HepG2 (cell line): Measurements from ENCODE around the gene PCNA. TPM values are rescaled to one million over a fixed set of nuclear protein-coding genes. Genes with fewer than 3 reads are reported as not detected.

Experiments used
- CBX1 ChIP-seq: IDR thresholded peaks from one replicate; pipeline ENCODE4 v1.6.1; 2016; ENCODE audit warnings: antibody characterized with exemption, low read depth
- ETV6 ChIP-seq: sonication (generic); formaldehyde crosslinking; conservative IDR thresholded peaks from 2 replicates; pipeline ENCODE4 v1.4.0; 2020; ENCODE audit warnings: missing genetic modification reagents
- KAT2B ChIP-seq: fragments of 150-350 bp; IDR thresholded peaks from 2 replicates; pipeline ENCODE4 v1.6.1; 2014; ENCODE audit warnings: low read depth, low read length, borderline replicate concordance
- KIAA2018 ChIP-seq: sonication (generic); formaldehyde crosslinking; IDR thresholded peaks from 2 replicates; pipeline ENCODE4 v1.5.0; 2020; ENCODE audit warnings: mild to moderate bottlenecking, missing genetic modification reagents, borderline replicate concordance
- NFE2L1 ChIP-seq: sonication (generic); formaldehyde crosslinking; IDR thresholded peaks from 2 replicates; pipeline ENCODE4 v1.4.0; 2020; ENCODE audit warnings: missing genetic modification reagents, mild to moderate bottlenecking, borderline replicate concordance
- RCOR2 ChIP-seq: IDR thresholded peaks from 2 replicates; pipeline ENCODE4 v1.6.1; 2016; ENCODE audit warnings: missing biosample characterization, missing genetic modification reagents
- SETDB1 ChIP-seq: sonication (generic); formaldehyde crosslinking; IDR thresholded peaks from 2 replicates; pipeline ENCODE4 v1.5.1; 2020; ENCODE audit warnings: missing genetic modification reagents, mild to moderate bottlenecking, borderline replicate concordance
- TGIF2 ChIP-seq: IDR thresholded peaks from 2 replicates; pipeline ENCODE4 v1.6.1; 2016; ENCODE audit warnings: control low read depth, missing compliant biosample characterization
- WIZ ChIP-seq: sonication (generic); formaldehyde crosslinking; IDR thresholded peaks from 2 replicates; pipeline ENCODE4 v1.5.1; 2020; ENCODE audit warnings: mild to moderate bottlenecking, missing genetic modification reagents
- ZFP37 ChIP-seq: sonication (generic); formaldehyde crosslinking; IDR thresholded peaks from 2 replicates; pipeline ENCODE4 v1.4.0; 2020; ENCODE audit warnings: missing genetic modification reagents, borderline replicate concordance
- ZNF136 ChIP-seq: sonication (generic); formaldehyde crosslinking; IDR thresholded peaks from 2 replicates; pipeline ENCODE4 v1.8.1; 2022; ENCODE audit warnings: low read depth, mild to moderate bottlenecking, moderate library complexity, missing genetic modification reagents
- ZNF253 ChIP-seq: sonication (generic); formaldehyde crosslinking; IDR thresholded peaks from 2 replicates; pipeline ENCODE4 v1.8.0; 2022; ENCODE audit warnings: mild to moderate bottlenecking, missing genetic modification reagents, borderline replicate concordance
- ZNF335 ChIP-seq: sonication (generic); formaldehyde crosslinking; IDR thresholded peaks from 2 replicates; pipeline ENCODE4 v1.4.0; 2020; ENCODE audit warnings: missing genetic modification reagents
- ZNF468 ChIP-seq: sonication (generic); formaldehyde crosslinking; IDR thresholded peaks from 2 replicates; pipeline ENCODE4 v1.8.0; 2022; ENCODE audit warnings: mild to moderate bottlenecking, moderate library complexity, missing genetic modification reagents
- ZSCAN22 ChIP-seq: sonication (generic); formaldehyde crosslinking; IDR thresholded peaks from 2 replicates; pipeline ENCODE4 v1.4.0; 2020; ENCODE audit warnings: mild to moderate bottlenecking, missing genetic modification reagents
- polyA plus RNA-seq, 8 experiments: library from polyadenylated mRNA; depleted of rRNA in 3 of 8; stranded (reverse) in 7 of 8; unstranded in 1 of 8; fragments of >200 nt; fragmentation: Illumina TruSeq in 4 of 8; extraction: Trizol in 4 of 8; gene quantifications; 2 replicates each; pipeline versions ENCODE4 v1.2.1 to v1.2.3, GENCODE V29; 2011 to 2016; ENCODE audit warnings: low read depth in 4 of 8, missing spikeins in 1 of 8, mixed read lengths in 1 of 8; ENCODE audit not compliant: insufficient read depth in 1 of 8
- total RNA-seq, 5 experiments: library from RNA; depleted of rRNA; stranded (reverse); fragments of >200 nt; fragmentation: Illumina TruSeq; extraction: Trizol; gene quantifications; 2 replicates each; pipeline ENCODE4 v1.2.3, GENCODE V29; 2016; ENCODE audit warnings: low read depth in 1 of 5
- TF ChIP-seq, protein P1 (sequence below): sonication (generic); formaldehyde crosslinking; IDR thresholded peaks from 2 replicates; pipeline ENCODE4 v1.4.0; 2020; ENCODE audit warnings: missing genetic modification reagents, borderline replicate concordance
- TF ChIP-seq, protein P2 (sequence below): IDR thresholded peaks from 2 replicates; pipeline ENCODE4 v1.6.1; 2012; ENCODE audit warnings: low read depth, low read length, improper control_type of control experiment

Gene PCNA
- total and polyA plus RNA-seq, 2 of the 13 experiments (the other 11 are each of a cell fraction or from before 2014, with no cell fraction given), result 229 to 655 TPM

- TF ChIP-seq KAT2B, result no peak
- no peak for TF ChIP-seq ETV6 (CRISPR knock-in tag)
- TF ChIP-seq CBX1, result no peak
- TF ChIP-seq, protein P1, sequence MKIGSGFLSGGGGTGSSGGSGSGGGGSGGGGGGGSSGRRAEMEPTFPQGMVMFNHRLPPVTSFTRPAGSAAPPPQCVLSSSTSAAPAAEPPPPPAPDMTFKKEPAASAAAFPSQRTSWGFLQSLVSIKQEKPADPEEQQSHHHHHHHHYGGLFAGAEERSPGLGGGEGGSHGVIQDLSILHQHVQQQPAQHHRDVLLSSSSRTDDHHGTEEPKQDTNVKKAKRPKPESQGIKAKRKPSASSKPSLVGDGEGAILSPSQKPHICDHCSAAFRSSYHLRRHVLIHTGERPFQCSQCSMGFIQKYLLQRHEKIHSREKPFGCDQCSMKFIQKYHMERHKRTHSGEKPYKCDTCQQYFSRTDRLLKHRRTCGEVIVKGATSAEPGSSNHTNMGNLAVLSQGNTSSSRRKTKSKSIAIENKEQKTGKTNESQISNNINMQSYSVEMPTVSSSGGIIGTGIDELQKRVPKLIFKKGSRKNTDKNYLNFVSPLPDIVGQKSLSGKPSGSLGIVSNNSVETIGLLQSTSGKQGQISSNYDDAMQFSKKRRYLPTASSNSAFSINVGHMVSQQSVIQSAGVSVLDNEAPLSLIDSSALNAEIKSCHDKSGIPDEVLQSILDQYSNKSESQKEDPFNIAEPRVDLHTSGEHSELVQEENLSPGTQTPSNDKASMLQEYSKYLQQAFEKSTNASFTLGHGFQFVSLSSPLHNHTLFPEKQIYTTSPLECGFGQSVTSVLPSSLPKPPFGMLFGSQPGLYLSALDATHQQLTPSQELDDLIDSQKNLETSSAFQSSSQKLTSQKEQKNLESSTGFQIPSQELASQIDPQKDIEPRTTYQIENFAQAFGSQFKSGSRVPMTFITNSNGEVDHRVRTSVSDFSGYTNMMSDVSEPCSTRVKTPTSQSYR, result no peak; the same call in 1 of the 2 replicates
- no peak for TF ChIP-seq ZNF136 (CRISPR knock-in tag)
- peak; percentile 90 for TF ChIP-seq RCOR2
- TF ChIP-seq WIZ (CRISPR knock-in tag), result no peak
- TF ChIP-seq ZSCAN22, result no peak
- no peak for TF ChIP-seq NFE2L1 (CRISPR knock-in tag)
- TF ChIP-seq TGIF2 (CRISPR knock-in tag), result no peak
- TF ChIP-seq KIAA2018, result no peak
- TF ChIP-seq, protein P2, sequence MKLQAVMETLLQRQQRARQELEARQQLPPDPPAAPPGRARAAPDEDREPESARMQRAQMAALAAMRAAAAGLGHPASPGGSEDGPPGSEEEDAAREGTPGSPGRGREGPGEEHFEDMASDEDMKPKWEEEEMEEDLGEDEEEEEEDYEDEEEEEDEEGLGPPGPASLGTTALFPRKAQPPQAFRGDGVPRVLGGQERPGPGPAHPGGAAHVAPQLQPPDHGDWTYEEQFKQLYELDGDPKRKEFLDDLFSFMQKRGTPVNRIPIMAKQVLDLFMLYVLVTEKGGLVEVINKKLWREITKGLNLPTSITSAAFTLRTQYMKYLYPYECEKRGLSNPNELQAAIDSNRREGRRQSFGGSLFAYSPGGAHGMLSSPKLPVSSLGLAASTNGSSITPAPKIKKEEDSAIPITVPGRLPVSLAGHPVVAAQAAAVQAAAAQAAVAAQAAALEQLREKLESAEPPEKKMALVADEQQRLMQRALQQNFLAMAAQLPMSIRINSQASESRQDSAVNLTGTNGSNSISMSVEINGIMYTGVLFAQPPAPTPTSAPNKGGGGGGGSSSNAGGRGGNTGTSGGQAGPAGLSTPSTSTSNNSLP, result 0 out of 2 replicates have a peak, but pooled peaks have one; percentile 9
- no peak for TF ChIP-seq ZFP37 (CRISPR knock-in tag)
- TF ChIP-seq ZNF253 (CRISPR knock-in tag), result no peak
- no peak for TF ChIP-seq SETDB1 (CRISPR knock-in tag)
- no peak for TF ChIP-seq ZNF335
- TF ChIP-seq ZNF468 (CRISPR knock-in tag), result no peak
Observed at GRCh38 chr20:5156675-5157448, 37.1 kb upstream of the PCNA start (continued).
